Measurements from ENCODE around the gene PARD3B. TPM values are rescaled to one million over a fixed set of nuclear protein-coding genes. Genes with fewer than 3 reads are reported as not detected.

The PARD3B gene
- total RNA-seq, 1 donor from 2014 or later: 18.4 TPM

GRCh38 chr2:204834716-204835384 is 289.6 kb downstream of the PARD3B start:
- peaks cover 2% of the 10 kb centered on the region for H3K36me3 Mint-ChIP-seq (ENCODE audit: low read depth)
- H3K27me3 Mint-ChIP-seq (ENCODE audit: low read depth): no peaks in the 10 kb centered on the region
- no peak for TF ChIP-seq CTCF (conservative IDR thresholded peaks at IDR 0.05)
- peaks cover 7% of the 10 kb centered on the region for H3K9me3 Mint-ChIP-seq
- H3K27ac Mint-ChIP-seq (ENCODE audit: unreplicated experiment): no peak overlapping the region
- no peak for DNase-seq (ENCODE audit: low read depth, low spot score)
- H3K4me1 Mint-ChIP-seq: no peaks in the 10 kb centered on the region
- no peak overlapping the region for H3K4me3 Mint-ChIP-seq

- DNase-seq (ENCODE audit: low read depth, low spot score): no peak
- no peak for TF ChIP-seq CTCF (conservative IDR thresholded peaks at IDR 0.05)
- peaks cover 2% of the 10 kb centered on the region for H3K9me3 Mint-ChIP-seq
- H3K4me3 Mint-ChIP-seq: no peak overlapping the region
- no peaks in the 10 kb centered on the region for H3K27me3 Mint-ChIP-seq (ENCODE audit: low read depth)
- H3K36me3 Mint-ChIP-seq (ENCODE audit: low read depth): no peaks in the 10 kb centered on the region
- H3K27ac Mint-ChIP-seq (ENCODE audit: unreplicated experiment): no peak overlapping the region
- H3K4me1 Mint-ChIP-seq: no peaks in the 10 kb centered on the region
Measured at GRCh38 chr2:204835786-204836185, 290.5 kb downstream of the PARD3B start.

- no peak for TF ChIP-seq CTCF (conservative IDR thresholded peaks at IDR 0.05)
- no peak overlapping the region for H3K27ac Mint-ChIP-seq (ENCODE audit: unreplicated experiment)
- no peak overlapping the region for H3K4me3 Mint-ChIP-seq
- H3K27me3 Mint-ChIP-seq (ENCODE audit: low read depth): no peaks in the 10 kb centered on the region
- no peaks in the 10 kb centered on the region for H3K9me3 Mint-ChIP-seq
- no peaks in the 10 kb centered on the region for H3K4me1 Mint-ChIP-seq
- no peaks in the 10 kb centered on the region for H3K36me3 Mint-ChIP-seq (ENCODE audit: low read depth)
- DNase-seq (ENCODE audit: low read depth, low spot score): no peak
Measured at GRCh38 chr2:204840504-204840903, 295.2 kb downstream of the PARD3B start.

GRCh38 chr2:204842068-204842467 is 296.8 kb downstream of the PARD3B start:
- Mint-ChIP-seq H3K9me3 (no peaks in the 10 kb centered on the region), H3K4me1 (no peaks in the 10 kb centered on the region), H3K27ac (ENCODE audit: unreplicated experiment) (no peak overlapping the region), H3K36me3 (ENCODE audit: low read depth) (no peaks in the 10 kb centered on the region), H3K4me3 (no peak overlapping the region), H3K27me3 (ENCODE audit: low read depth) (no peaks in the 10 kb centered on the region)
- no peak for DNase-seq (ENCODE audit: low read depth, low spot score)
- TF ChIP-seq CTCF (conservative IDR thresholded peaks at IDR 0.05): no peak

GRCh38 chr2:204842661-204843485 is 297.6 kb downstream of the PARD3B start:
- TF ChIP-seq CTCF (conservative IDR thresholded peaks at IDR 0.05): no peak
- Mint-ChIP-seq H3K27ac (ENCODE audit: unreplicated experiment) (no peak overlapping the region), H3K4me1 (no peaks in the 10 kb centered on the region), H3K36me3 (ENCODE audit: low read depth) (no peaks in the 10 kb centered on the region), H3K4me3 (no peak overlapping the region), H3K9me3 (no peaks in the 10 kb centered on the region), H3K27me3 (ENCODE audit: low read depth) (no peaks in the 10 kb centered on the region)
- no peak for DNase-seq (ENCODE audit: low read depth, low spot score)

All from neural crest cell (in vitro differentiated cells).